ENCODE data around the gene ZNF569.

GRCh38 chr19:37492213-37492612, 25.0 kb upstream of the ZNF569 start:
- TF ChIP-seq CTCF (IDR thresholded peaks at IDR 0.05) (no peak), POLR2A (IDR thresholded peaks at IDR 0.05) (no peak), POLR2AphosphoS5 (IDR thresholded peaks at IDR 0.05) (no peak)
